ENCODE data around the gene ATXN7L1. TPM values are rescaled to one million over a fixed set of nuclear protein-coding genes. Genes with fewer than 3 reads are reported as not detected.
A peak's percentile ranks its signal among the peaks of the same experiment; 100 is the strongest.

ATXN7L1 gene
- total RNA-seq, 4 donors from 2014 or later, result 5.9 to 21.2 (median 7.7) TPM

- TF ChIP-seq CTCF (IDR thresholded peaks at IDR 0.05) (no peak), EP300 (IDR thresholded peaks at IDR 0.05) (no peak), POLR2AphosphoS5 (IDR thresholded peaks at IDR 0.05) (no peak)
- Histone ChIP-seq H3K4me3 (no peak overlapping the region), H3K36me3 (peaks cover 0 to 26% of the 10 kb centered on the region in 2 donors), H3K27ac (peak overlapping the region in 1 of 4 donors; percentile 37), H3K9me3 (no peaks in the 10 kb centered on the region), H3K4me1 (peaks cover 0 to 32% (median 13%) of the 10 kb centered on the region in 3 donors), H3K27me3 (no peaks in the 10 kb centered on the region)
- no peak for ATAC-seq
- WGBS, 2 donors (ENCODE audit: low coverage in 1 of 2), result 49 to 71% methylated on average over 1 to 3 of the region's 3 CpGs
These were observed 221.3 kb downstream of the ATXN7L1 start for GRCh38 chr7:105655067-105655466.

GRCh38 chr7:105654095-105654686 lies 222.2 kb downstream of the ATXN7L1 start:
- no peak for TF ChIP-seq EP300 (IDR thresholded peaks at IDR 0.05)
- no peak for TF ChIP-seq POLR2A (IDR thresholded peaks at IDR 0.05)
- H3K9me3 ChIP-seq, result no peaks in the 10 kb centered on the region
- ATAC-seq, result no peak
- peaks cover 0 to 22% of the 10 kb centered on the region in 2 donors for H3K36me3 ChIP-seq
- WGBS, 2 donors (ENCODE audit: low coverage in 1 of 2), result 90 to 91% methylated on average over 4 to 7 of the region's 8 CpGs
- no peaks in the 10 kb centered on the region for H3K27me3 ChIP-seq
- H3K4me3 ChIP-seq, result no peak overlapping the region
- H3K27ac ChIP-seq, result no peak overlapping the region
- H3K4me1 ChIP-seq, result peaks cover 0 to 37% (median 19%) of the 10 kb centered on the region in 3 donors

- no peaks in the 10 kb centered on the region for H3K9me3 ChIP-seq
- TF ChIP-seq POLR2A (IDR thresholded peaks at IDR 0.05) (no peak), POLR2AphosphoS5 (IDR thresholded peaks at IDR 0.05) (no peak), EP300 (IDR thresholded peaks at IDR 0.05) (no peak), CTCF (IDR thresholded peaks at IDR 0.05) (no peak)
- H3K4me1 ChIP-seq, result peaks cover 0 to 44% (median 21%) of the 10 kb centered on the region in 3 donors
- ATAC-seq, result no peak
- 88 to 92% methylated on average over 4 to 6 of the region's 6 CpGs for WGBS, 2 donors (ENCODE audit: low coverage in 1 of 2)
- peaks cover 0 to 16% of the 10 kb centered on the region in 2 donors for H3K36me3 ChIP-seq
- H3K27me3 ChIP-seq, result no peaks in the 10 kb centered on the region
- no peak overlapping the region for H3K27ac ChIP-seq
- H3K4me3 ChIP-seq, result no peak overlapping the region
These were observed 222.9 kb downstream of the ATXN7L1 start for GRCh38 chr7:105653441-105654005.

- no peak for TF ChIP-seq EP300 (IDR thresholded peaks at IDR 0.05)
- peak; percentile 88 to 95 (median 92) for TF ChIP-seq CTCF (IDR thresholded peaks at IDR 0.05)
- TF ChIP-seq POLR2AphosphoS5 (IDR thresholded peaks at IDR 0.05), result peak; percentile 7
- TF ChIP-seq POLR2A (IDR thresholded peaks at IDR 0.05), result no peak
- WGBS, 2 donors (ENCODE audit: low coverage in 1 of 2), result 33 to 90% methylated on average over 1 to 2 of the region's 8 CpGs
- ATAC-seq, result peak; percentile 89
- Histone ChIP-seq H3K9me3 (no peaks in the 10 kb centered on the region), H3K27me3 (no peaks in the 10 kb centered on the region), H3K36me3 (peaks cover 0 to 10% of the 10 kb centered on the region in 2 donors), H3K27ac (no peak overlapping the region), H3K4me3 (no peak overlapping the region), H3K4me1 (peaks cover 0 to 47% (median 24%) of the 10 kb centered on the region in 3 donors)
These were observed 223.9 kb downstream of the ATXN7L1 start for GRCh38 chr7:105652359-105652993.

- peaks cover 0 to 43% (median 24%) of the 10 kb centered on the region in 3 donors for H3K4me1 ChIP-seq
- no peaks in the 10 kb centered on the region for H3K27me3 ChIP-seq
- TF ChIP-seq EP300 (IDR thresholded peaks at IDR 0.05), result no peak
- TF ChIP-seq POLR2AphosphoS5 (IDR thresholded peaks at IDR 0.05), result no peak
- WGBS, 2 donors (ENCODE audit: low coverage in 1 of 2), result 67 to 100% methylated on average over 1 of the region's 2 CpGs
- ATAC-seq, result no peak
- H3K9me3 ChIP-seq, result no peaks in the 10 kb centered on the region
- no peak overlapping the region for H3K27ac ChIP-seq
- H3K4me3 ChIP-seq, result no peak overlapping the region
- peaks cover 0 to 10% of the 10 kb centered on the region in 2 donors for H3K36me3 ChIP-seq
These were observed 224.6 kb downstream of the ATXN7L1 start for GRCh38 chr7:105651798-105652197.

Measured in gastroesophageal sphincter (tissue), 4 donors.